ENCODE data around the gene DLX1.

DLX1 gene

GRCh38 chr2:172109988-172110811 lies 24.9 kb downstream of the DLX1 start (continued):
- TF ChIP-seq ZBTB11 (tag by site-specific recombination; conservative IDR thresholded peaks at IDR 0.05; ENCODE audit: low read depth) (peak; percentile 64), ZNF140 (tag by site-specific recombination; IDR thresholded peaks at IDR 0.05) (peak; percentile 74; the same call in 1 of the 2 replicates), ZNF510 (tag by site-specific recombination; IDR thresholded peaks at IDR 0.05; ENCODE audit: insufficient replicate concordance) (peak; percentile 43), ZXDB (tag by site-specific recombination; IDR thresholded peaks at IDR 0.05) (0 out of 2 replicates have a peak, but pooled peaks have one; percentile 39), ZNF623 (tag by site-specific recombination; IDR thresholded peaks at IDR 0.05) (peak; percentile 49), PBX3 (CRISPR knock-in tag; IDR thresholded peaks at IDR 0.05) (no peak), SP7 (tag by site-specific recombination; IDR thresholded peaks at IDR 0.05) (no peak), ZBTB8A (tag by site-specific recombination; IDR thresholded peaks at IDR 0.05) (peak; percentile 50; the same call in 1 of the 2 replicates)

GRCh38 chr2:172113617-172114016 lies 28.3 kb downstream of the DLX1 start:
- CTCF ChIA-PET: interaction anchor here (0.6 to 5.7 kb wide), 28 partner anchors 9 to 1139 kb away, joined by 3 to 98 read pairs (median 6); partner anchors contain the start of gene DLX2
- Histone ChIP-seq H3K27ac (ENCODE audit: extremely low read depth, low read depth, low read length) (no peak overlapping the region), H3K4me1 (ENCODE audit: control insufficient read depth, insufficient read depth, low read length) (no peaks in the 10 kb centered on the region), H3K36me3 (ENCODE audit: control insufficient read depth in 2 of 2, insufficient read depth in 1 of 2, low read length in 2 of 2) (no peaks in the 10 kb centered on the region), H3K9me3 (ENCODE audit: control insufficient read depth, insufficient read depth, low read depth, low read length) (no peaks in the 10 kb centered on the region), H3K4me3 (ENCODE audit: low read depth, low read length) (no peak overlapping the region)
- POLR2A ChIA-PET: interaction anchor here (1.4 kb wide), 1 partner anchor 11 kb away, joined by 5 read pairs; the partner anchor contains the start of gene DLX2
- no peak for TF ChIP-seq ZFHX2 (tag by site-specific recombination; conservative IDR thresholded peaks at IDR 0.05)
- no peak for TF ChIP-seq BCL11A (tag by site-specific recombination; IDR thresholded peaks at IDR 0.05; ENCODE audit: low read depth)
- TF ChIP-seq ZNF654 (tag by site-specific recombination; IDR thresholded peaks at IDR 0.05; ENCODE audit: low read depth): peak; percentile 58
- TF ChIP-seq ZNF184 (tag by site-specific recombination; IDR thresholded peaks at IDR 0.05): no peak
- no peak for TF ChIP-seq ZNF362 (tag by site-specific recombination; IDR thresholded peaks at IDR 0.05)
- TF ChIP-seq ZBTB11 (tag by site-specific recombination; conservative IDR thresholded peaks at IDR 0.05; ENCODE audit: low read depth): no peak
- TF ChIP-seq ZNF518A (tag by site-specific recombination; conservative IDR thresholded peaks at IDR 0.05; ENCODE audit: low read depth): no peak
- TF ChIP-seq CTCF (tag by site-specific recombination; IDR thresholded peaks at IDR 0.05): peak; percentile 79
- TF ChIP-seq ZNF350 (tag by site-specific recombination; IDR thresholded peaks at IDR 0.05): no peak
- no peak for TF ChIP-seq ZNF677 (tag by site-specific recombination; IDR thresholded peaks at IDR 0.05)
- no peak for TF ChIP-seq ZNF76 (tag by site-specific recombination; IDR thresholded peaks at IDR 0.05; ENCODE audit: borderline replicate concordance, low read depth)
